ENCODE results near the gene EPS15. TPM values are rescaled to one million over a fixed set of nuclear protein-coding genes. Genes with fewer than 3 reads are reported as not detected.

Gene EPS15
- polyA plus RNA-seq, 1 donor (not counting 4 experiments of a cell fraction or from before 2014, with no cell fraction given) = 33.2 TPM

GRCh38 chr1:51520700-51521248 is 1.7 kb upstream of the EPS15 start:
- dilution Hi-C loops (cut with MboI; ENCODE audit: extremely low pct_ligation_motif_present, low sequenced_read_pairs) = no loop called here
- no peak overlapping the region for H2AFZ ChIP-seq (ENCODE audit: control insufficient read depth, low read length)

GRCh38 chr1:51519865-51520699 is 1.0 kb upstream of the EPS15 start:
- TF ChIP-seq CTCF (optimal IDR thresholded peaks at IDR 0.05 in 1 of 3, IDR thresholded peaks at IDR 0.05 in 1 of 3, conservative IDR thresholded peaks at IDR 0.05 in 1 of 3; ENCODE audit: extremely low read depth in 1 of 3, insufficient read depth in 2 of 3, low read length in 3 of 3) (no peak), EZH2 (IDR thresholded peaks at IDR 0.05; ENCODE audit: low read length) (no peak)
- H3K9me1 ChIP-seq (ENCODE audit: control insufficient read depth, extremely low read depth, insufficient read depth, low read length) = no peaks in the 10 kb centered on the region
- H3K27ac ChIP-seq (ENCODE audit: control insufficient read depth, insufficient read depth, low read length) = peak overlapping the region; percentile 0
- H3K4me3 ChIP-seq (ENCODE audit: control insufficient read depth in 2 of 3, extremely low read depth in 1 of 3, insufficient read depth in 2 of 3, low read depth in 1 of 3, low read length in 3 of 3) = no peak overlapping the region
- peaks cover 35% of the 10 kb centered on the region for H3K79me2 ChIP-seq (ENCODE audit: control insufficient read depth, insufficient read depth, low read length)
- dilution Hi-C loops (cut with MboI; ENCODE audit: extremely low pct_ligation_motif_present, low sequenced_read_pairs) = no loop called here
- FAIRE-seq (peak; percentile 69), DNase-seq (ENCODE audit: low read depth, low spot score) (no peak)
- no peaks in the 10 kb centered on the region for H3K27me3 ChIP-seq (ENCODE audit: control insufficient read depth, extremely low read depth, insufficient read depth, low read length)
- no peak overlapping the region for H3K4me2 ChIP-seq (ENCODE audit: control insufficient read depth, extremely low read depth, insufficient read depth, low read depth, low read length)
- no peak overlapping the region for H2AFZ ChIP-seq (ENCODE audit: control insufficient read depth, low read length)
- H3K36me3 ChIP-seq (ENCODE audit: control insufficient read depth in 2 of 2, extremely low read depth in 1 of 2, insufficient read depth in 2 of 2, low read length in 2 of 2) = no peaks in the 10 kb centered on the region
- H3K9ac ChIP-seq (ENCODE audit: control insufficient read depth, extremely low read depth, insufficient read depth, low read length) = no peak overlapping the region
- no peaks in the 10 kb centered on the region for H3K9me3 ChIP-seq (ENCODE audit: control insufficient read depth, low read depth, low read length)
- no peaks in the 10 kb centered on the region for H4K20me1 ChIP-seq (ENCODE audit: control insufficient read depth, extremely low read depth, insufficient read depth, low read length)
- H3K4me1 ChIP-seq (ENCODE audit: control insufficient read depth, extremely low read depth, insufficient read depth, low read length) = peaks cover 30% of the 10 kb centered on the region

More at GRCh38 chr1:51520700-51521248, 1.7 kb upstream of the EPS15 start:
- no peak overlapping the region for H3K4me2 ChIP-seq (ENCODE audit: control insufficient read depth, extremely low read depth, insufficient read depth, low read depth, low read length)
- no peaks in the 10 kb centered on the region for H3K36me3 ChIP-seq (ENCODE audit: control insufficient read depth in 2 of 2, extremely low read depth in 1 of 2, insufficient read depth in 2 of 2, low read length in 2 of 2)
- H3K9me1 ChIP-seq (ENCODE audit: control insufficient read depth, extremely low read depth, insufficient read depth, low read length) = no peaks in the 10 kb centered on the region
- no peak overlapping the region for H3K4me3 ChIP-seq (ENCODE audit: control insufficient read depth in 2 of 3, extremely low read depth in 1 of 3, insufficient read depth in 2 of 3, low read depth in 1 of 3, low read length in 3 of 3)
- H4K20me1 ChIP-seq (ENCODE audit: control insufficient read depth, extremely low read depth, insufficient read depth, low read length) = no peaks in the 10 kb centered on the region
- H3K9me3 ChIP-seq (ENCODE audit: control insufficient read depth, low read depth, low read length) = no peaks in the 10 kb centered on the region
- H3K4me1 ChIP-seq (ENCODE audit: control insufficient read depth, extremely low read depth, insufficient read depth, low read length) = peaks cover 28% of the 10 kb centered on the region
- H3K79me2 ChIP-seq (ENCODE audit: control insufficient read depth, insufficient read depth, low read length) = peaks cover 28% of the 10 kb centered on the region
- H3K27me3 ChIP-seq (ENCODE audit: control insufficient read depth, extremely low read depth, insufficient read depth, low read length) = no peaks in the 10 kb centered on the region
- peak overlapping the region; percentile 0 for H3K27ac ChIP-seq (ENCODE audit: control insufficient read depth, insufficient read depth, low read length)
- no peak overlapping the region for H3K9ac ChIP-seq (ENCODE audit: control insufficient read depth, extremely low read depth, insufficient read depth, low read length)
- TF ChIP-seq CTCF (optimal IDR thresholded peaks at IDR 0.05 in 1 of 3, IDR thresholded peaks at IDR 0.05 in 1 of 3, conservative IDR thresholded peaks at IDR 0.05 in 1 of 3; ENCODE audit: extremely low read depth in 1 of 3, insufficient read depth in 2 of 3, low read length in 3 of 3) (no peak), EZH2 (IDR thresholded peaks at IDR 0.05; ENCODE audit: low read length) (no peak)
- DNase-seq (ENCODE audit: low read depth, low spot score) = no peak
- no peak for FAIRE-seq

All from keratinocyte (primary cell).